Measurements from ENCODE around the gene COQ8B.
"Not testable (repeated sequence)": the region's sequence is repeated elsewhere in the genome, so short reads cannot be mapped to it uniquely, and the experiment has no call there.

The COQ8B gene

DNA sequence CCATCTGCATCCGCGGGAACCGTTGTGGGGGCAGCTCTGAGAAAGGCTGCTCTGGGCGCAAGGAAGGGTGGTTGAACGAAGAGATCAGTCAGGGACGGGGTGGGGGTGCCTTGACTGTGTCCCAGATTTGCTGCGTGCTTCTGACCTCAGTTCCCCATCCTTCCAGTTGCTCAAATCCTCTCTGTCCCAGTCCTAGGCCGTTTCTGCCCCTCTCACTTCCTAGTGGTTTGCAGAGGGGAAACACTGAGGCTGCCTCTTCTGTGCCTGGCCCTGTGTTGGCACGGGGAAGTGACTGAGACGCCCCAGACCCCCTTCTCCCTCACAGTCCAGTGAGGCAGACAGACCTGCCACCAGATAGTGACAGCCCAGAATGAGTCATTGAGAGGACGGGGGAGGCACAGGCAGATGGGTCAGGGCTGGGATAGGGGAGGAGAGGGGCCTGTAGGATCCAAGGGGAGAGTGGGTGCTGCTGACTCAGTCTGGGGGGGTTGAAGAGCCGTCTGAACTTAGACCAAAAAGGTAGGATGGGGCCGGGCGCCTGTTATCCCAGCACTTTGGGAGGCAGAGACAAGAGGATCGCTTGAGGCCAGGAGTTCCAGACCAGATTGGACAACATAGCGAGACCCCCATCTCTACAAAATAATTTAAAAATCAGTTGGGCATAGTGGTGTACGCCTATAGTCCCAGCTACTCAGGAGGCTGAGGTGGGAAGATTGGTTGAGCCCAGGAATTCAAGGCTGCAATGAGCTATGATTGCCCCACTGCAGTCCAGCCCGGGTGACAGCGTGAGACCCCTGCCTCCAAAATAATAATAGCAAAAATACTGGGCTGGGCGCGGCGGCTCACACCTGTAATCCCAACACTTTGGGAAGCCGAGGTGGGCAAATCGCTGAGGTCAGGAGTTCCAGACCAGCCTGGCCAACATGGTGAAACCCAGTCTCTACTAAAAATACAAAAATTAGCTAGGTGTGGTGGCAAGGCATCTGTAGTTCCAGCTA lies 52.7 kb downstream of the COQ8B start:
- peak; percentile 10 for DNase-seq

DNA sequence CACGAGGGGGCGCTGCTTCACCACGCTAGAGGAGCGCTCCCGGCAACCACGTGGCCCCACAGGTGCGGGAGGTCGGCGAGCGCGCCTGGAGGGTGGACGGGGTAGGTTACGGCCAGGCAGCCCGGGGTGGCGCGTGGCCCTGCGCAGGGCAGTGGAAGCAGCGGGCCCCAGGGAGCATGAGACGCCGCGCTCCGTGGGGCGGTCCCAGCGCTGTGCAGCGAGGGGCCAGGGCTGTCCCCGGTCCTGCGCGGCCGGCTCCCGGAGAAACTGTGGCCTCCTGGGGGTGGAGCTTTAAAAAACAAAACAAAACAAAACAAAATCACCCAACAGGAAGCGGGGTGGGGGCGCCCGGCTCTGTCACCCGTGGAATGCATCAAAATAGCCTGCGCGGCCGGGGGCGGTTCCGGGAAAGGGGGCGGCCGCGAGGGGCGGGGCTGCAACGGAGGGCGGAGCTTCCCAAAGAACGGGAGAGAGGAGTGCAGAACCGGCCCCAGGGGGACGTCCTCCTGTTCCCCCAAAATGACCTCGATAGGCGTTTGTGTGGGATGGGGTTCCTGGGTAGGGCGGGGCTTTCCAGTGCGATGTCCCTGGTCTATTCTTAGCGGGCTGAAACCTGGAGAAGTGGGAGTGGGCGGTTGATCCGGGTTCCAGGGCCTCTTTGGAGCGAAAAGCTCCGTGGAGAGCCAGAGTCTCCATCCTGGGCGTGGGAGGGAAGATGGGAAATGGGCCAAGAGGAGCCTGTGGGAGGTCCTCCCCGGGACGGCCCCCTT lies 53.6 kb downstream of the COQ8B start:
- peak; percentile 89 for DNase-seq

DNA sequence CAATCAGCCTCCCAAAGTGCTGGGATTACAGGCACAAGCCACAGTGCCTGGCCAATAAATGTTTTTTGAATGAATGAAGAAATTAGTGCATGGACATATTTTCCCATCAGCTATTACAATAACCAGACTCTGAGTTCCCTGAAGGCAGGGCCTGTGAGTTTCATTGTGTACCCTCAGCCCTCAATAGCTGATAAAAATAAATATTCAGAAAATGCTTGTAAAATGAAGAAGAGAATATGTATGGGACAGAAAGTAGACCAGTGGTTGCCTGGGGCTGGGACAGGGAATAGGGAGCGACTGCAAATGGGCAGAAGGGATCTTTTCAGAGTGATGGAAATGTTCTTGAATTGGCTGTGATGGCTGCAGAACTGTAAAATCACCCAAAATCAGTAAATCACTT lies 55.1 kb downstream of the COQ8B start:
- DNase-seq = no peak

DNA sequence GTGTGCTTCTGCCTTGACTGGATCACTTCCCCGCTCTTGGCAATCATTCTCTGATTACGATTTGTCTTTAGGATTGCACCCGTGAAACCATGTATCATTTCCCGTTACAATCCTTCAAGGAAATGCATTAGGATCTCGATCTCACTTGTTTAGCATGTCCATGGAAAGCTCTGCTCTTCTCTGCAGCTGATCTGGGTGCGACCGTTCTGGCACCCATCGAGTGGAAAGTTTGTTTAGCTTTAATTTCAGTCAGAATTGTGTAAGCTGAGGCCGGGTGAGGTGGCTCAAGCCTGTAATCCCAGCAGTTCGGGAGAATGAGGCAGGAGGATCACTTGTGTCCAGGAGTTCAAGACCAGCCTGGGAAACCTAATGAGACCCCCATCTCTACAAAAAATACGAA lies 57.1 kb downstream of the COQ8B start:
- no peak for DNase-seq

DNA sequence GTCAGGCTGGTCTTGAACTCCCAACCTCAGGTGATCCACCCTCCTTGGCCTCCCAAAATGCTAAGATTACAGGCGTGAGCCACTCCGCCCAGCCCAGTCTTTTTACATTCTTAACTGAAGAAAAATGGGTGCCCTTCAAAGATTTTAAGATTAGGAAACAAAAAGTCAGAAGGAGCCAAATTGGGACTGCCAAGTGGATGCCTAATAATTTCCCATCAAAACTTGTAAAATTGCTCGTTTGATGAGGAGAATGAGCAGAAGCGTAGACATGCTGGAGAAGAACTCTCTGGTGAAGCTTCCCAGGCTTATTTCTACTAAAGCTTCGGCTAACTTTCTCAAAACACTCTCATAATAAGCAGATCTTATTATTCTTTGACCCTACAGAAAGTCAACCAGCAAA lies 57.6 kb downstream of the COQ8B start:
- DNase-seq = no peak

DNA sequence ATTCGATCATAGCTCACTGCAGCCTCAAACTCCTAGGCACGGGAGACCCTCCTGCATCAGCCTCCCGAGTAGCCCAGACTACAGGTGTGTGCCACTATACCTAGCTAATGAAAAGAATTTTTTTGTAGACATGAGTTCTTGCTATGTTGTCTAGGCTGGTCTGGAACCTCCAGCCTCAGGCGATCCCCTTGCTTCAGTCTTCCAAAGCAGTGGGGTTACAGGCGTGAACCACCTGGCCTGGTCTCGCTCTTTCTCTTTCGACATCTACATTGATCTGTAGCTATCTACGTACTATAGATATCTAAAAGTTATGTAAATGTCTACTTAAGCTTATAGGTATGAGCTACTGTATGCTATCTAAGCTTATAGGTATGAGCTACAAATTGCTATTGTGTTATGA lies 58.7 kb downstream of the COQ8B start:
- no peak for DNase-seq

DNA sequence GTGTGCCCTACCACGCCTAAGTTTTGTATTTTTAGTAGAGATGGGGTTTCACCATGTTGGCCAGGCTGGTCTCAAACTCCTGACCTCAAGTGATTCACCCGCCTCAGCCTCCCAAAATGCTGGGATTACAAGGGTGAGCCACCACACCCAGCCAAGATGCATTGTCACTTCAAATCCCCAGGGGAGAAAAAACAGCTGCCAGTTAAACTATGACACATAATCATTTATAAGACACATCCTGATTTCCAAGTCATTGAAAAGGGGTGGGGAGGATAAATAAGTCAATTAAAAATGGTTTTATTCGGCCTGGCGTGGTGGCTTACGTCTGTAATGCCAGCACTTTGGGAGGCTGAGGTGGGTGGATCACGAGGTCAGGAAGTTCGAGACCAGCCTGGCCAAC lies 61.0 kb downstream of the COQ8B start:
- not testable (repeated sequence) for DNase-seq

DNA sequence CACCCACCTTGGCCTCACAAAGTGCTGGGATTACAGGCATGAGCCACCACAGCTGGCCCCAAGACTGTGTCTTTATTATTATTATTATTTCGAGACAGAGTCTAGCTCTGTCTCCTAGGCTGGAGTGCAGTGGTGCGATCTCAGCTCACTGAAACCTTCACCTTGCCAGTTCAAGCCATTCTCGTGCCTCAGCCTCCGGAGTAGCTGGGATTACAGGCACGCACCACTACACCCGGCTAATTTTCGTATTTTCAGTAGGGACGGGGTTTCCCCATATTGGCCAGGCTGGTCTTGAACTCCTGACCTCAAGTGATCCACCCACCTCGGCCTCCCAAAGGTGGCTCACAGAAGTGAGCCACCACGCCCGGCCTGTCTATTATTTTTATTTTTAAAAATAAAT lies 64.4 kb downstream of the COQ8B start:
- DNase-seq = not testable (repeated sequence)

DNA sequence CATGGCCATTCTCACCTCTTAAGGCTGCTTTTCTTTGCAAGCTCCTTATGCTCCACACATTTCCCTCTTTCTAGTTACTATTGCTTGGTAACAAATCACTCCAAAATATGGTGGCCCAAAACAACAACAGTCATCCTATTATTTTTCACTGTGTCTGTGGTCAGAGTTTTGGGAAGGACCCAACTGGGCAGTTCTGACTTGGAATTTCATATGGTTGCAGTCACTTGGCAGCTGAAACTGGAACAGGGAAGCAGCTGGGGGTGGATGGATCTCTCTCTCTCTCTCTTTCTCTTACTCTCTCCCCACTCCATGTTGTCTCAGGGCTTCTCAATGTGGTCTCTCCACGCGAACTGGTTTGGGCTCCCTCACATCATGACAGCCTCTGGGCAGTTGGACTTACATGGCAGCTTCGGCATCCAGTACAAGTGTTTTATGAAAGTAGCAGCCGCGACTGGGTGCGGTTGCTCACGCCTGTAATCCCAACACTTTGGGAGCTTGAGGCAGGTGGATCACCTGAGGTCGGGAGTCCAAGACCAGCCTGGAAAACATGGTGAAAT lies 65.9 kb downstream of the COQ8B start:
- no peak for DNase-seq

DNA sequence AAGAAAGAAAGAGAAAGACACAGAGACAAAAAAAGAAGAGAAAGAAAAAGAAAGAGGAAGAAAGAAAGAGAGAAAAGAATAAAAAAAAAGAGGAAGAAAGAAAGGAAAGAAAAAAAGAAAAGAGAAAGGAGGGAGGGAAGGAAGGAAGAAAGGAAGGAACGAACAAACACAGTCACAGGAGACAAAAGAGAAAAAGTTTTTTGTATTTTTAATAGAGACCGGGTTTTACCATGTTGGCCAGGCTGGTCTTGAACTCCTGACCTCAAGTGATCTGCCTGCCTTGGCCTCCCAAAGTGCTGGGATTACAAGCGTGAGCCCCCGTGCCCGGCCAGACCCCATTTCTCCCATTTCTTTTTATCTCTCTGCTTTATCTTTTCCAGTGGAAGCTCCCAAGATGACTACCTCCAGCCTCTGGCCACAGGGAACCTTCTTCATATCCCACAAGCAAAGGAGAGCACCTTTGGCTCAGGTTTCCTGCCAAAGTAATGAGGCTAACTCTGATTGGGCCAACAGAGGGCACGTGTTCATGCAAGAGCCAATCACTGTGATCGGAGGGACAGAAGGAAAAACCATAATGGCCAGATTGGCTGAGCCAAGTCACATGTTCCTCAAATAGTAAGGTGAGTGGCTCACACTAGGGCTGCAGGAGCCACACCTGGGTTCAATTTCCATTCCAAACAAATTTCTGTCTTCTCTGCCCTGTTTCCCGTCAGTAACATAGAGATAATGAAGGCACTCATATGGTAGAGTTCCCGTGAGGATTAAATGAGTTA lies 66.6 kb downstream of the COQ8B start:
- DNase-seq = not testable (repeated sequence)

DNA sequence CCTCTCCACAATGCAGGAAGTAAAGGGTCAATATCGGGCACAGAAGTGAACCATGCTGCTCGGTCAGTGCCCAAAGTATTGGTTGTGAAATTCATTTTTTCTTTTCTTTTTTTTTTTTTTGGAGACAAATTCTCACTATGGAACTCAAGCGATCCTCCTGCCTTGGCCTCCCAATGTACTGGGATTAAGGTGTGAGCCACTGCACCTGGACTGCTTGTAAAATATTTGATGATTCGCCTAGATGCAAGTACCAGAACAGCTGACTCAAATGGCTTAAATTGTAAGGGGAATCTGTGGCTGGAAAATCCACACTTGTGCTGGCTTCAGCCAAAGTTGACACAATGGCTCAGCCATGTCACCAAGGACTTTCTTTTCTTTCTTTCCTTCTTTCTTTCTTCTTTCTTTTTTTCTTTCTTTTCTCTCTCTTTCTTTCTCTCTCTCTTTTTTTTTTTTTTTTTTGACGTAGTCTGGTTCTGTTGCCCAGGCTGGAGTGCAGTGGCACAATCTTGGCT lies 69.9 kb downstream of the COQ8B start:
- DNase-seq = no peak

DNA sequence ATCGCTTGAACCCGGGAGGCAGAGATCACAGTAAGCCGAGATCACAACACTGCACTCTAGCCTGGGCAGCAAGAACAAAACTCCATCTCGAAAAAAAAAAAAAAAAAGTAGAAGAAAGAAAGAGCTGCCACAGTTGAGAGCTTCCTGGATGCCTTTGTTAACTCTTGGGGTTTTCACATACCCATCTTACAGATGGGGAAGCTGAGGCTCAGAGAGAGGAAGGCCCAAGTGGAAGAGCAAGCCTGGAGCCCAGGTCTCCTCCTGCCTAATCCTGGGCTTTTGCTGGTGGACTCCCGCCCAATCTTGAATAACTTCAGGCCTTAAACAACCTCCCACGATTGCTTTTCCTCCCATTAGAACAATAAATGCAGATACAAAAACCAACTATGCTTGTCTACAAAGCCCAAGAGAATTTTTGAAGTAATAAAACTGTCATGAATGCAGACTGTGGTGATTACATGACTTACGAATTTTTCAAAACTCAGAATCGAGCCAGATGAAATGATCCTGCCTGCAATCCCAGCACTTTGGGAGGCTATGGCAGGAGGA lies 73.9 kb downstream of the COQ8B start:
- no peak for DNase-seq

DNA sequence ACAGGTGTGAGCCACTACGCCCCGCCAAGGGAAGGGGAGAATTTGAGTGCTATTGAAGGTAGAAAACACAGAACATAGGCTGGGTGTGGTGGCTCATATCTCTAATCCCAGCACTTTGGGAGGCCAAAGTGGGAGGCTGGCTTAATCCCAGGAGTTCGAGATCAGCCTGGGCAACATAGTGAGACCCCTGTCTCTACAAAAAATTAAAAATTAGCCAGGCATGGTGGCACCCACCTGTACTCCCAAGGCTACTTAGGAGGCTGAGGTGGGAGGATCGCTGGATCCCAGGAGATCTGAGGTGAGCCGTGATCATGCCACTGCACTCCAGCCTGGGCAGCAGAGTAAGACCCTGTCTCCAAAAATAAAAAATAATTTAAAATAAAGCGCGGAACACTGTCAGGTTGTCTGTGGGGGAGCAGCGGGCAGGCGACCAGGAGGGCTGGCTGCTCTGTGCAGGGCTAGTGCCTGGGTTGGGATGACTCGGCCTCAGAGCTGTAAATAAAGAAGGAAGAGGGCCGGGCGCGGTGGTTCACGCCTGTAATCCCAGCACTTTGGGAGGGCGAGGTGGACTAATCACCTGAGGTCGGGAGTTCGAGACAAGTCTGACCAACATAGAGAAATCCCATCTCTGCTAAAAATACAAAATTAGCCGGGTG lies 74.5 kb downstream of the COQ8B start:
- DNase-seq = no peak
